Iris pigment epithelial cell (primary cell): Measurements from ENCODE around the gene ZBTB8OS.
"Not testable (repeated sequence)": the region's sequence is repeated elsewhere in the genome, so short reads cannot be mapped to it uniquely, and the experiment has no call there.

Experiments used
- DNase-seq: peaks from one replicate; pipeline ENCODE4 v3.0.0-alpha.2; 2011; ENCODE audit warnings: low read depth

Gene ZBTB8OS

DNA sequence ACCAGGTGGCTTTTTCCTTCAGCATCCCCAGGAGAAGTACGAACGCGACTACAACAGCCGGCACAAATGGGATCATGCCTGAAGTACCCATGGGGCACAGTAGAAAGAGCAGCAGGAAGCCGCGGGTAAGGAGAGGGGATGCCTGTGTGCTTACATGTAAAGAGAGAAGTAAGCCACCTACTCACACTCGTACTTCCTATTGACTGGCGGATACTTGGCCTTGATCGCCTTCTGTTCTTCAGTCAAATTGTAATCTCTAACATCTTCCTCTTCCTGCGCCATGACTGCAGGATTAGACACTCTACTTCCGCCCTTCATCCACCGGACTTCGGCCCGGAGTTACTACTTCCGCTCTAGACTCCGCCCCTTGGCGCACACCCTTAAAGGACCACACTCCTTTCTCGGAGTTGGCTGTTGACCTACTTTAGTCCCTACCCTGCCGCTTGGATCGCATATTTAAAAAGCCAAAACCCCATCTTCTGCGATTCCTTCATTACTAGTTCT, at the start of gene ZBTB8OS:
Gene ZBTB8OS (minus strand): TSS at position 303 of the 504 bp plus-strand sequence. CDS start 21 bp downstream, at position 282.
- DNase-seq, result peak; percentile 94

DNA sequence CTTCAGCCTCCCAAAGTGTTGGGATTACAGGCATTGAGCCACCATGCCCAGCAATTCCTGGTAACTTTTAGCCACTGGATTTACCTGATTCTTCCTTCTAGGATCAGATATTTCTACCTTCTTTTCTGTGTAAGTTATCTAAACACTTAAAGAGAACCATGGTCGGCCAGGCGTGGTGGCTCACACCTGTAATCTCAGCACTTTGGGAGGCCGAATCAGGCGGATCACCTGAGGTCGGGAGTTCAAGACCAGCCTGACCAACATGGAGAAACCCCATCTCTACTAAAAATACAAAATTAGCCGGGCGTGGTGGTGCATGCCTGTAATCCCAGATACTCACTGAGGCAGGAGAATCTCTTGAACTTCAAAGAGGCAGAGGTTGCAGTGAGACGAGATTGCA, 46.6 kb upstream of the ZBTB8OS start:
- not testable (repeated sequence) for DNase-seq

DNA sequence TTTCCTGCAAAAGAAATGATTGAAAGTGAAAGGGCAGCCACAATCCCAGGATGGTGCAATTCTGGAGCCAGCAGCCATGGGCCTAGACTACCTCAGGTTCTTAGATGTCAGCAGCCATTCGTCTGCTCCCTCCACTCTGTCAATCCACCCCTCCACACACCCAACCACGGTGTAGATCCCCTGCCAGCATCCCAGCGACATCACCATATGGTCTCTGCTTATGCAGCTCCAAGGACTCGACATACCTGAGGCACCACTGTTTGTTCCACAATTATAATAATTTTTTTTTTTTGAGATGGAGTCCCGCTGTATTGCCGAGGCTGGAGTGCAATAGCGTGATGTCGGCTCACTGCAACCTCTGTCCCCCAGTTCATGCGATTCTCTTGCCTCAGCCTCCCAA, 45.7 kb upstream of the ZBTB8OS start:
- DNase-seq, result no peak

DNA sequence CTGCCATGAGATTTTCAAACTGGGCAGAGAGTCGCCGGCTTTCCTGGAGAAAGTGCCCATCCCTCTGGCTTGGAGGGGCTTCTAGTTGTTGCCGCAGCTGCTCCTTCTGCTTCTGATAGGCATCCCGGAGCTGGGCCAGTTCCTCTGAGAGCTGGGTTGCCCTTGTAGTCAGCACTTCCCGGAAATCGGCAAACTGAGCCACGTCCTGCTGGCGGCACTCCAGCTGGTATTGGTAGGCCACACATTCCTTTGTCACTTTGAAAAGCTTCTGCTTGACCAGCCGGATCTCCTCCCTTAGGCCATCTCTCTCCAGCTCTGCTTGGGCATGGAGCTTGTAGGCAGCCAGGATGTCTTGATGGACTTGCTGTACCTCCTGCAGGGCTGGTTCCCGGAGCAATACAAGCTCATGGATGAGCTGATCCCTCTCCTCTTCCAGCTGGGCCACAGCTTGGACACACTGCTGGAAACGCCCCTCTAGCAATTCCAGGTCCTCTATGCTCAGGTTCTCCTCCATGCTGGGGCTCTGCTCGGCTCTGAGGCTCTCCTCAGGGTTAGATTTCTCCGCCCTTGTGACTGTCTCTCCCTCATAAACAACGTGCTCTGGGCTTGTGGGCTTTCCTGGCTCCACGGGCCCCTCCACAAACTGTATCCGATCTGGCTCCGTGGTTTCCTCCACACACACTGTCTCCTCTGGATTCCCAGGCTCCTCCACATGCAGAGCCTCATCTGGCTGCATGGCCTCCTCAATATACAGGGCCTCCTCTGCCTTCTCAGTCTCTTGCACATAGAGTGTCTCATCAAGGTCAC, 45.0 kb upstream of the ZBTB8OS start:
- peak; percentile 63 for DNase-seq

DNA sequence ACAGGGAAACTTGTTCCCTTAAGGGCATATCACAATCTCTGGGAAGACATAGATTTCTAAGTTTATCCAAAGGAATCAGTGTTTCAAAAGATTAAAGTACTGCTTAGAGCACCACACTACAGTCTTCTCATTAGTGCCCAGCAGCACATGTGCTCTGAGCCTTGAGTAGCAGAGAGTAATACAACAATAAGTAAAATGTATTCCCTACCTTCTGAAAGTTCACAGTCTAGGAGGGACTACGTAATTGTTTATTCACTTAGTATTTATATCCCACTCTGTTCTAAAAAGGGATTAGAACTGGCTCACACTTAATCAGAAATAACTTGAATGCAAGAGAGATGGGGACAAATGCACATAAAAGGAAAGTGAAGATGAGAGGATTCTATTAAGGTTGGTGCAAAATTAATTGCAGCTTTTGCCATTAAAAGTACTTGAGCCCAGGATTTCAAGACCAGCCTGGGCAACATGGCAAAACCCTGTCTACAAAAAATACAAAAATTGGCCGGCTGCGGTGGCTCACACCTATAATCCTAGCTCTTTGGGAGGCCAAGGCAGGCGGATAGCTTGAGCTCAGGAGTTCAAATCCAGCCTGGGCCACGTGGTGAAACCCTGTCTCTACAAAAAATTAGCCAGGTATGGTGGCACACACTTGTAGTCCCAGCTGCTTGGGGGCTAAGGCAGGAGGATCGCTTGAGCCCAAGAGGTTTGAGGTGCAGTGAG, 43.3 kb upstream of the ZBTB8OS start:
- no peak for DNase-seq

DNA sequence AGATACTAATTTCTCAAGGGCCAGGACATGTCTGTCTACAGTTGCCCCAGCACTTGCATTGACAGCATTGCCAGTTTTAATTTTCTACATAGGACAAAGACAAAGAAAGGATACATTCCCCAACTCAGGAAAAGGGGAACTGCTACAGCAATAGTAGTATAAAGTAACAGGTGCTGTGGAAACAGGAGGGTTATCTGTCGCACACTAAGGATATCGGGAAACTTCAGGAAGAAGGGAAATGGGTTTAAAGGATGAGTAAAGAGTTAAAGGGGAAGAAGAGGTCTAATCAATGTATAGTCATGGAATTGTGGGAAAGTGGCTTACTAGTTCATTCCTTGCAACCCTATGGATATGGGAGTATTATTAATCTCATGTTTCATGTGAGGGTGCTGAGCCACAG, 36.0 kb upstream of the ZBTB8OS start:
- DNase-seq, result no peak

DNA sequence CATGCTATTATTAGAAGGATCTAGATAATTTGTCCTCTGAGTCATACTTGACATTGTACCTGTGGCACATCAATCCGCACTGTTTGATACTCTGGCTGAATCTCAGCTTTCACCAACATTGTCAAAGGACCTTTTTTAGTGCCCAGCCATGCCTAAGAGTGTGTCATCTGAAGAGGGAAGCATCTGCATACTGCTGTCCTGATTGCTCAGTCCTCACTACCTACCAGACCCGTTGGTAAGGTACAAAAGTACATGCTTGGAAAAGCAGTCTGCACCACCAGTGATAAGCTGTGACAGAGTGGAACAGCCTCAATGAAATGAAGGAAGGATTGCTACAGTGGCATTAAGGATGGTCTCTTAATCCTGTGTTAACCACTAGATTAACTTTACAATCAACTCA, 35.1 kb upstream of the ZBTB8OS start:
- DNase-seq, result no peak

DNA sequence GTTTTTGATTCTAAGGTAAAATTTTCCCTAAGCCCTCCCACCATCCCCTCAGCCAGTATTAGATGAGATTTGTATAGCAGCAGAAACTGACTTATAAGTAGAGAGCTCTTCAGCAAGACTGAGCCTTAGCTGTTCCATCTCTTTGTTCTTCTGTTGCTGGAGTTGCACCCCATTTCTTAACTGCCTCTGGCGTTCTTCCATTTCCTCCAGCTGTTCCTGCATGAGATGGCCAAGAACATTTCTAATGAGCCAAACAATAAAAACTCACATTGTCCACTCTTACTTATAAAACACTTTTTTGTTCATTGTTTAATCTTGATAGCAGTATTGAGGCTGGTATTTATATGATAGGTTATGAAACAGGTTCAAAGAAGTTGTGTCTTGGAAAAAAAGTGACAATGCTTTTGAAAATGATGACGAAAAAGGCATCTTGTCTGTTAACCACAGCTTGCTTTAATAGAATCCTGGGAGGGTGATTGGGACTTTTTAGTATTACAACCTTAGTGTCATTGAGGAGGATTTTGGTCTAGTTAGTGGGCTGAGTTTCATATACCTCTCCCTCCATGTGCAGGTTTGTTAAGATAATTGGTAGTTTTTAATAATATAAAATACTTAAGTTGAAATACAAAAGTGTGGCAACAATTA, 33.9 kb upstream of the ZBTB8OS start:
- peak; percentile 76 for DNase-seq

DNA sequence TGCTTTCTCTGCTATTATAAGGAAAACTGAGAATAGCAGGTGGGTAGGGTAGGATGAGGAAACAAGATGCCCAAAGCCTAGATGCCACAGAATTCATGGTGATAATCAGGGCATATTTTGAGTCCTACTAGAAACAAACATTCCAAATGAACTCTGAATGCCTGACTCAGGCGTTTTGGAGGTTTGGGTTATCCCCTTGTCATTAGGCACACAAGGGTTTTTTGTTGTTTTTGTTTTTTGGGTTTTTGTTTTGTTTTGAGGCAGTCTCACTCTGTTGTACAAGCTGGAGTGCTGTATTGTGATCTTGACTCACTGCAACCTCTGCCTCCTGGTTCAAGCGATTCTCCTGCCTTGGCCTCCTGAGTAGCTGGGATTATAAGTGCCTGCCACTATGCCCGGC, 33.0 kb upstream of the ZBTB8OS start:
- no peak for DNase-seq

DNA sequence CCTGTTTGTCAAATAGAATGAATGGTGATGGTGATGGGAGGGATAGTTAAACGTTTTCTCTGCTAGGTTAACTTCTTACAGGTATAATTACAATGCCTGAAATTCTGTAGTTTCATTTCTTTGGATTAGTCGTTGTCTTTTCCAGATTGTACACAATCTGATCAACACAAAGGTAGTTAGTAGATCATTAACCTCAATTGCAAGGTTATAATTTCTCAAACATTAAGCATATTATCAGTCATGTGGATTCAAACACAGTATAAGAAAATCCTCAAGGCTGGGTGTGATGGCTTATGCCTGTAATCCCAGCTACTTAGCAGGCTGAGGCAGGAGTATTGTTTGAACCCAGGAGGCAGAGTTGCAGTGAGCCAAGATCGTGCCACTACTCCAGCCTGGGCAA, 31.6 kb upstream of the ZBTB8OS start:
- DNase-seq, result no peak

DNA sequence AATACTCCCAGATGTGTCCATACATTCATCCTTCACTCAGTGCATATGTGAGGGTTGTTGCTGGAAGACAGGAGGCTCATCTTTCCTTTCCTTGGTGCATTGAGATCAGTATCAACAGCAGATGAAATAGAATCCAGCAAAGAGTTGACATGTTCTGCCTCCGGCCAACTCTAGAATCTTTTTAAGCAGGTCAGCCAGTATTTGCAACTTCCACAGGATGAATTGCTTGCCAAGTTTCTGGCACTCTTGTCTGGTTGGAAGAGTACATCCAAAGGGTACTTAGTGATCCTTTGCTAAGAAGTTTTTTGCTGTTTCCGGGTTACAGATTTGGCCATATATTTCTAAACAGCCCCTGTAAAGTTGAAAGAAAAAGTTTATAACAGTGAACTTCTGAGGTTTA, 31.2 kb upstream of the ZBTB8OS start:
- DNase-seq, result peak; percentile 57

DNA sequence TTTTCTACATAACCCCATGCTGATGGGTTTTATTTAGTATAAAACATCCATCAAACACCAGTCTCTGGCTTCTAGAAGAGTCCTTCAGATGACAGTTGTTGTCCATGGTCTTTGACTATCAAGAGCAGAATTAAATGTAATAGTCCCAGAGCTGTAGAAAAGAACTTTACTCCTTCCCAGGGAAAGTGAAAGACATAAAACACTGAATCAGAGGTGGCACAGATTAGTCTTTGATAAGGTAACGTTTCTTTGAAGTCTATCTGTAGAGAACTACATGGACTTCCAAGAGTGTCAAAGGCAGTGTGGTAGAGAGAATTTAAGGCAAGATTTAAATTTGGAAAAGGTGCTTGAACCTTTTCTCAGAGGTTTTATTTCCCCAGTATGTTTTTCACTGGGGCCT, 30.3 kb upstream of the ZBTB8OS start:
- DNase-seq, result no peak

DNA sequence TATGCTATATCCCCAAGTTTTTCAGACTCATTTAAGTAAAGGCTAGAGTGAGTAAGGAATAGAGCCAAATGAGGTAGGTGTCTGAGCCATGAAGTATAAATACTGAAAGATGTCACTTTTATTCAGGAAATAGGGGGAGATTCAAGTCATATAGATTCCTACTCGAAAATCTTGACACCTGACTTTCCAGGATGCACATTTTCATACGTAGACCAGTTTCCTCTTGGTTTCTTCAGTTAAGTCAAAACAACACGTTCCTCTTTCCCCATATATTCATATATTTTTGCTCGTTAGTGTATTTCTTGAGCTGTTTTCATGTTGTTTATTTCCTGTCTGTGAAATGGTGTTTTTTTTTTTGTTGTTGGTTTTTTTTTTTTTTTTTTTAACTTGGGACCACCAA, 29.6 kb upstream of the ZBTB8OS start:
- not testable (repeated sequence) for DNase-seq

DNA sequence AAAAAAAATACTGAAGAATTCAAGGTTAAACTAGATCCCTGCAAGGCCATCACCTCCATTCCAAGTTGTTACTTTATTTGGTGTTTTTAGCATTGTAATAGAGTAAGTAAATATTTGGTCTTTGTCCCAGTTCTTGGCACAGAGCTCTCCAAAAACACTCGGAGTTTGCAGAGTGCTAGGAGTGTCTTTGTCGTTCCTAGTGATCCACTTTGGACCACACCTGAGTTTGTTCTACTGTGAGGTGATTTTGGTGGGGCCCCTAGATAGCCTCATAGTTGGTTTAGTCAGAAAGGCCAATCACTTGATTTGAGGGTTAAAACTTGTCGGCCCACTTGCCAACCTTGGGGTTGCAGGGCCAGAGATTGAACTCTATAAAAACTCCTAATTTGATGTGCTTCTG, 26.6 kb upstream of the ZBTB8OS start:
- no peak for DNase-seq

DNA sequence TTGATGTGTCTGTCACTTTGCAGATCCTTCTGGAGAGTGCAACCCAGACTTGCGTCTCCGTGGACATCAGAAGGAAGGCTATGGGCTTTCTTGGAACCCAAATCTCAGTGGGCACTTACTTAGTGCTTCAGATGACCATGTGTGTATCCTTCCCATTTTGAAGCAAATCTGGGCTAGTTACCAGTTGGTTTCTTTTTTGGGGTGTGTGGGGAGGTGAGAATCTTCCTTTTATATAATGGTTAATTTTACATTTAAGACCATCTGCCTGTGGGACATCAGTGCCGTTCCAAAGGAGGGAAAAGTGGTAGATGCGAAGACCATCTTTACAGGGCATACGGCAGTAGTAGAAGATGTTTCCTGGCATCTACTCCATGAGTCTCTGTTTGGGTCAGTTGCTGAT, 18.4 kb upstream of the ZBTB8OS start:
- DNase-seq, result not testable (repeated sequence)

DNA sequence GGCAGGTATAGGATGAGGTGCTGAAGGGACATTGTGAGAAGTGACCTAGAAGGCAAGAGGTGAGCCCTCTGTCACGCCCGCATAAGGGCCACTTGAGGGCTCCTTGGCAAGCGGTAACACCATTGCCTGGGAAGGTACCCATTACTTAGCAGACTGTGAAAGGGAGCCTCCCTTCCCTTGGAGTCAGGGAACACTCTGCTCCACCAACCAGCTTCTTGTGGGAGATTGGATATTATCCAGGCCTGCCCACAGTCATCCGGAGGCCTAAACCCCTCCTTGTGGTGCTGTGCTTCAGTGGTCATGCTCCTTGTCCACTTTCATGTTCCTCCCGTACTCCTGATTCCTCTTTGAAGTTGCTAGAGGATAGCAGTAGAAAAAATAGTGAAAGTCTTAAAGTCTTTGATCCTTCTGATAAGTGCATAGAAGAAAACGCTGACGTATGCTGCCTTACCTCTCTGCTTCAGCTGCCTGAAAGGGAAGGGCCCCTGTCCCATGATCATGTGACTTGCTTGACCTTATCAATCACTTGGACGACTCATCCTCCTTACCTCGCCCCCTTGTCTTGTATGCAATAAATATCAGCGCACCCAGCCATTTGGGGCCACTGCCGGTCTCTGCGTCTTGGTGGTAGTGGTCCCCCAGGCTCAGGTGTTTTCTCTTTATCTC, 16.7 kb upstream of the ZBTB8OS start:
- DNase-seq, result peak; percentile 20

DNA sequence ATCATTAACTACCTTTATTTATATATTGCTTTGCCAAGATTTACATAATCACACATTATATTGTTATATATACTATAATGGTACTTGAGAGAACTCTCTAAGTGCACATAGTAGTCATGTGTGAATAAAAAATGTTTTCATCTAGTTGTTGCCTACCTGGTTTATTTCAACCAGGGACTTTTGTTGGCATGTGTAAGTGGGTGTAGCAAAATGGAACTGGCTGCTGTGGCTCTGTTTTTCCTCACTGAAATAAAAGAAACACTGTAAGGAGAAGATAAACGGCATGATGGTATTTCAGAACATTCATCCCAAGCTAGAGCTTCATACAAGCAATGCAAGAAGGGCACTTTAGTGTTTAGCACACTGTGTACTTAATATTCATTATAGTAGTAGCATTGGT, 15.6 kb upstream of the ZBTB8OS start:
- DNase-seq, result no peak

DNA sequence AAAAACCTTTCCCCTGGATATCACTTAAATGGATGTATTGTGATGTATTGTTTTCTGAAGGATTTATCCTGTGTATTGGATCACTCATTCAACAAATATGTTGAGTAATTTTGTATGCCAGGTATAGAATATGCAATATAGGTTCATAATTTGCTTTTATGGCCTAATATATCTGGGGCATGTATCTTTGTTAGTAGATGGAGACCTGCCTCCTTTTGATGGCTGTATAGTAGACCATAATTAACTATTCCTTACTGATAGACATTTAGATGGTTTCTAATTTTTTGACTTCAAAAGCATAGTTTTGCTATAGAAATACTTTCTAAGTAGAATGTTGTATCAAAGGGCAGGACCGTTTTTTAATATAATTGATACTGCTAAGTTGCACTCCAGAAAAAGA, 9.2 kb upstream of the ZBTB8OS start:
- DNase-seq, result no peak

DNA sequence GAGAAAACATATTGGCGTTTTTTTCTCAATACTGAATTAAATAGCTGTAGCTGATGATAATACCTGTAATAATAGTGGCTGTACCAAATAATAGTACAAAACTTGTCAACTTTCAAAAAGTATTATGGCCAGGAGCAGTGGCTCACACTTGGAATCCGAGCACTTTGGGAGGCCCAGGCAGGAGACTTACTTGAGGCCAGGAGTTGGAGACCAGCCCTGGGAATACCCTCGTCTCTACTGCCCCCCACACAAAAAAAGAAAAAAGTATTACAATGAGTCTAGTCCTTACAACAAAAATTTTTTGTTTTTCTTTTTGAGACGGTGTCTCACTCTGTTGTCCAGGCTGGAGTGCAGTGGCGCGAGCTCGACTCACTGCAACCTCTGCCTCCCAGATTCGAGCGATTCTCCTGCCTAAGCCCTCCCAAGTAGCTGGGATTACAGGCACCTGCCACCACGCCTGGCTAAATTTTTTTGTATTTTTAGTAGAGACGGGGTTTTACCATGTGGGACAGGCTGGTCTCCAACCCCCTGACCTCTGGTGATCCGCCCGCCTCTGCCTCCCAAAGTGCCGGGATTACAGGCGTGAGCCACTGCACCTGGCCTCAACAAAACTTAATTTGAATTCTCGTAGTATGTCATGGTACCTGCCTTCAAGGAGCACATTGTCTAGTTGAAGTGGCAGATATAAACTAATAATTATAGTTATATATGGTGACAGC, 2.1 kb upstream of the ZBTB8OS start:
- no peak for DNase-seq

DNA sequence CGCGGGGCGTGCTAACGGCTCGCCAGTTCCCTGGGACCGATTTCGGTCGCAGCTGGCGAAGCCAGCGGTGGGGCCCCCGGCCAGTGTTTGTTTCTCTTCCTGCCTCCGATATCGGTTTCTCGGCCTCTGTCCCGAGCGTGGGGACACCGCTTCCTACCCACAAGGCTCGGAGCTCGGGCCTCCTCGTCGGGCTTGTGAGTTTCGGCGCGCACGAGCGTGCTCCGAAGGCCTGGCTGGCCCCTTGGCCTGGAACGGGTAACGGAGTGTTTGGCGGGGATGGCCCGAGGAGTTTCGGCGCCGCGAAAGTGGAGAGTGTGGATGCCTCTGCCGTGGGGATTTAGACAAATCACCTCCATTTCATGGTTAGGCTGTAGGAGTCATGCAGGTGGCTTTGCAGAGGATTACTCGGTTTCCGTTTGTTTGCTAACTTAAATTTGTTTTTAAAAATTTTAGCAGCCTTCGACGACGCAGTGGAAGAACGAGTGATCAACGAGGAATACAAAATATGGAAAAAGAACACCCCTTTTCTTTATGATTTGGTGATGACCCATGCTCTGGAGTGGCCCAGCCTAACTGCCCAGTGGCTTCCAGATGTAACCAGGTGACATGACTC, 1.2 kb upstream of the ZBTB8OS start:
- DNase-seq, result peak; percentile 58
